ENCODE results near the gene OR4E2.
"Not testable (repeated sequence)": the region's sequence is repeated elsewhere in the genome, so short reads cannot be mapped to it uniquely, and the experiment has no call there.

DNA sequence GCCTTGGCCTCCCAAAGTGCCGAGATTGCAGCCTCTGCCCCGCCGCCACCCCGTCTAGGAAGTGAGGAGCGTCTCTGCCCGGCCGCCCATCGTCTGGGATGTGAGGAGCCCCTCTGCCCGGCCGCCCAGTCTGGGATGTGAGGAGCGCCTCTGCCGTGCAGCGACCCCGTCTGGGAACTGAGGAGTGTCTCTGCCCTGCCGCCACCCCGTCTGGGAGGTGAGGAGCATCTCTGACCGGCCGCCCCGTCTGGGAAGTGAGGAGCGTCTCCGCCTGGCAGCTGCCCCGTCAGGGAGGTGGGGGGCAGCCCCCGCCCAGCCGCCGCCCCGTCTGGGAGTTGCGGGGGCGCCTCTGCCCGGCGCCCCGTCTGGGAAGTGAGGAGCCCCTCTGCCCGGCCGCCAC, 44.0 kb downstream of the OR4E2 start:
- TF ChIP-seq, protein P1, sequence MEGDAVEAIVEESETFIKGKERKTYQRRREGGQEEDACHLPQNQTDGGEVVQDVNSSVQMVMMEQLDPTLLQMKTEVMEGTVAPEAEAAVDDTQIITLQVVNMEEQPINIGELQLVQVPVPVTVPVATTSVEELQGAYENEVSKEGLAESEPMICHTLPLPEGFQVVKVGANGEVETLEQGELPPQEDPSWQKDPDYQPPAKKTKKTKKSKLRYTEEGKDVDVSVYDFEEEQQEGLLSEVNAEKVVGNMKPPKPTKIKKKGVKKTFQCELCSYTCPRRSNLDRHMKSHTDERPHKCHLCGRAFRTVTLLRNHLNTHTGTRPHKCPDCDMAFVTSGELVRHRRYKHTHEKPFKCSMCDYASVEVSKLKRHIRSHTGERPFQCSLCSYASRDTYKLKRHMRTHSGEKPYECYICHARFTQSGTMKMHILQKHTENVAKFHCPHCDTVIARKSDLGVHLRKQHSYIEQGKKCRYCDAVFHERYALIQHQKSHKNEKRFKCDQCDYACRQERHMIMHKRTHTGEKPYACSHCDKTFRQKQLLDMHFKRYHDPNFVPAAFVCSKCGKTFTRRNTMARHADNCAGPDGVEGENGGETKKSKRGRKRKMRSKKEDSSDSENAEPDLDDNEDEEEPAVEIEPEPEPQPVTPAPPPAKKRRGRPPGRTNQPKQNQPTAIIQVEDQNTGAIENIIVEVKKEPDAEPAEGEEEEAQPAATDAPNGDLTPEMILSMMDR (IDR thresholded peaks at IDR 0.05): not testable (repeated sequence)
- not testable (repeated sequence) for TF ChIP-seq POLR2A (IDR thresholded peaks at IDR 0.05)
